Thoracic aorta endothelial cell (primary cell): ENCODE measurements around the gene SIT1. TPM values are rescaled to one million over a fixed set of nuclear protein-coding genes. Genes with fewer than 3 reads are reported as not detected.

Experiments used
- small RNA-seq: library from RNA; depleted of rRNA; stranded (forward); fragments of <200 nt; gene quantifications from one replicate; pipeline ENCODE3, GENCODE V24; 2012
- total RNA-seq: library from RNA; depleted of rRNA; stranded (reverse); fragments of >200 nt; gene quantifications from 2 replicates; pipeline ENCODE4 v1.2.3, GENCODE V29; 2012

SIT1 gene, protein sequence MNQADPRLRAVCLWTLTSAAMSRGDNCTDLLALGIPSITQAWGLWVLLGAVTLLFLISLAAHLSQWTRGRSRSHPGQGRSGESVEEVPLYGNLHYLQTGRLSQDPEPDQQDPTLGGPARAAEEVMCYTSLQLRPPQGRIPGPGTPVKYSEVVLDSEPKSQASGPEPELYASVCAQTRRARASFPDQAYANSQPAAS
- not detected in 2 replicates for total RNA-seq

DNA sequence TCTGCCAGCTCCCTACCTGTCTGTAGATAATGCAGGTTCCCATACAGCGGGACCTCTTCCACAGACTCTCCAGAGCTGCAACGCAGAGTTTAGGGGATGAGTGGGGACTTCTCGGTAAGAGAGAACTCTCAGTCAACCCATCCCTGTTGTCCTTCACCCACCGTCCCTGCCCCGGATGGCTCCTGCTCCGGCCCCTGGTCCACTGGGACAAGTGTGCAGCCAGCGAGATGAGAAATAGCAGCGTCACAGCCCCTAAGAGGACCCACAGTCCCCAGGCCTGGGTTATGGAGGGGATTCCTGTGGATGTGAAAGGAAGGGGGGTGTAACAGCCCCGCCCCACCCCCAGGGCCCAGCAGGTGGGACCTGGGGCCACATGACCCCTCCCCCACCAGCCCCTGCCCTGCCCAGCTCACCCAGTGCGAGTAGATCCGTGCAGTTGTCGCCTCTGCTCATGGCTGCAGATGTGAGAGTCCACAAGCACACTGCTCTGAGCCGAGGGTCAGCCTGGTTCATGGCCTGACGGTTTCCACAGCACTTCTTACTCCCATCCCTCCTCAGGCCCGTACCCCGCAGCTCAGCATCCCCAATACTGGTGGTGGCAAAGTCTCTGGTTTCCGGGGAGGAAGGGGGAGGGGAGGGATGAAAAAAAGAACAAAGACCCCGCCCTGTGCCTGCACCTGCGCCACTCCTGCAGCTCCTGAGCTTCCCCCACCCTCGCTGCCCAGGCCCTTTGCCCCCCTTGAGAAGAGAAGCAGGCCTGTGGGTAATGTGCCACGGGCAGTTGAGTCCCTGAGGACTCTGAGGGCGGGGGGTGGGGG is at the start of gene SIT1:
Gene SIT1 (minus strand): TSS at position 591 of the 818 bp plus-strand sequence. CDS start 78 bp downstream, at position 513.

DNA sequence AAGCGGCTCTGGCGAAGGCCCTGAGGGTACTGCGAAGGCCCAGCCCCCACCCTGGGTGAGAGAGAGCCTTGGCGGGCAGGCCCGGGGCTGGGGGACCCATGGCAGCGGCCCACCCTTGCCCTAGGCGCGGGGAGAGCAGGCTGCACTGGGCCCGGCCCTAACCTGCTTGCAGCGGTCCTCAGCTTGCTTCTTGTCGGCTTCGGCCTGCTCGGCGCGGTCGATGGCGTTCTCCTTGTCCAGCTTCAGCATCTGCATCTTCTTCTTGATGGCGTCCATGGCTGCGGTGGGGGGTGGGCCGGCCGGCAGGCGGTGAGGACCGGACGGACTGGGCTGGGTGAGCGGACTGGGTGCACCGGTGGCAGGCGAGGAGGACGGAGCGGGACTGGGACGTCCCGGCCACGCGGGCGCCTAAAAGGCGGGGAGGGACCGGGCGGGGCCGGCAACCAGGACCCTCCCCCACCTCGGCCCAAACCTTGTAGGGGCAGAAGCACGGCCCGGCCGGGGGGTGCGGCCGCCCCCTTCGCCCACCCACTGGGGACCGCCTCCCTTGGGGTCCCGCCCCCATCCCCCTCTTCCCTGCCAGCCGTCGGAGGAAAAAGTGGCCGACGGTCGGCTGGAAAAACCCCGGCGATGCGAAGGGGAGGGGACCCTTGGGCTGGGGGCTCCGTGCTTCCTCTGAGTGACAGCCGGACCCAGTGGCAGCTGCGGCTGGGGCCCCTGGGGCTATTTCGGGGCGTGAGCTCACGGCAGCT is 39.0 kb upstream of the SIT1 start, which contains the start of gene TPM2:
Gene TPM2 (minus strand): TSS at position 384 of the 752 bp plus-strand sequence. CDS start 108 bp downstream, at position 276.

DNA sequence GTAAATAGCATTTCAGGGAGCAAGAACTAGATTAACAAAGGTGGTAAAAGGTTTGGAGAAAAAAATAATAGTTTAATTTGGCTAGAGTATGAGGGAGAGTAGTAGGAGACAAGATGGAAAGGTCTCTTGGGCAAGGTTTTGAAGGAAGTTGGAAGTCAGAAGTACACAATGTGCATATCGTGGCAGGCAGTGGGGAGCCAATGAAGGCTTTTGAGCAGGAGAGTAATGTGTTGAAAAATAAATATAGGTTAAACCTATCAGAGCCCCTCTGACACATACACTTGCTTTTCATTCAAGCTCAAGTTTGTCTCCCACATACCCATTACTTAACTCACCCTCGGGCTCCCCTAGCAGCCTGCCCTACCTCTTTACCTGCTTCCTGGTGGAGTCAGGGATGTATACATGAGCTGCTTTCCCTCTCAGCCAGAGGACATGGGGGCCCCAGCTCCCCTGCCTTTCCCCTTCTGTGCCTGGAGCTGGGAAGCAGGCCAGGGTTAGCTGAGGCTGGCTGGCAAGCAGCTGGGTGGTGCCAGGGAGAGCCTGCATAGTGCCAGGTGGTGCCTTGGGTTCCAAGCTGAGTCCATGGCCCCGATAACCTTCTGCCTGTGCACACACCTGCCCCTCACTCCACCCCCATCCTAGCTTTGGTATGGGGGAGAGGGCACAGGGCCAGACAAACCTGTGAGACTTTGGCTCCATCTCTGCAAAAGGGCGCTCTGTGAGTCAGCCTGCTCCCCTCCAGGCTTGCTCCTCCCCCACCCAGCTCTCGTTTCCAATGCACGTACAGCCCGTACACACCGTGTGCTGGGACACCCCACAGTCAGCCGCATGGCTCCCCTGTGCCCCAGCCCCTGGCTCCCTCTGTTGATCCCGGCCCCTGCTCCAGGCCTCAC is 22.6 kb upstream of the SIT1 start, which contains the start of gene CA9:
Gene CA9 (plus strand): TSS at position 797 of the 893 bp plus-strand sequence. CDS start 32 bp downstream, at position 829.

DNA sequence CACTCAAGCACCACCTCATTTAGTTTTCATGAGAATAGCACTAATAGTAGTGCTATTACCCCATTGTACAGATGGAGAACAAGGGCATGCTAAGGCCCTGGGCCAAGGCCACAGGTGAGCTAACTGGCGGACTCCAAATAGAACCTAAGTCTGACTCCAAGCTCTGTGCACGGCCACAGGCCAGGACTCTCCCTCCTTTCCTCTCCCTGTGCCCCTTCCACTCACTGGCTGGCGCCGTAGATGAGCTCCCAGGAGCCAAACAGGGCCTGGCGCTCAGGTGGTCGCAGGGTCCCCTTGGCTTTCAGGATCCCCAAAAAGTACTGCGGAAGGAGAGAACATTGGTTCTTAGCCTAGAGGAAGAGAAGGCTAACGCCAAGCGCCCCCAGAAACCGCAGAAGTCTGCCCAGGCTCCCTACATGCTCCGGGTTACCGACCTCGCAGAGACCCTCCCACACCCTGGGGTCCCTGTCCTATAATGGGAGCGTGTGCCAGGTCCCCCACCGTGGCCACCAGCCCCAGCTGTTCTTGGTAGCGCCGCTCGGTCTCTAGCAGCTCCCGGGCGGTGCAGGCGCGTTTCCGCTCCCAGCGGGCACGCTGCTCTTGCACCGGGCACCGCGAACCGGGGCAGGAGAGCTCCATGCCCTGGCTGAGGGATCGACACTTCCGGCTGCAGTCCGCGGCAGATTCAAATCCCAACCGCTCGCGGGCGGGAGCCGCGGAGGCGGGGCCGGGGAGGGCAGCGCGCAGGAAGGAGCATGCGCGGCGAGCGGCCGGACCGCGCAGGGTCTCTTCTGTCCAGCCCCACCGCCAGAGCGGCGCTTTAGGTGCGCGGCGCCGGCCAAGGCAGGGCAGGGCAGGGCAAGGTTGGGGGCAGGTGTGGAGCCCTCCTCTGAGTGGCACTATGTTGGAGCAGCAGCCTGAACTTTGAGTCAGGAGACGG is 14.1 kb upstream of the SIT1 start, which contains the start of gene ARHGEF39:
Gene ARHGEF39 (minus strand): TSS at position 665 of the 940 bp plus-strand sequence. CDS start 26 bp downstream, at position 639.

GRCh38 chr9:35658137-35658967 is 7.6 kb upstream of the SIT1 start, which contains the start of gene CCDC107:
TSS of gene CCDC107 (plus strand) at chr9:35658292. CDS start at chr9:35658380, 88 bp downstream.

DNA sequence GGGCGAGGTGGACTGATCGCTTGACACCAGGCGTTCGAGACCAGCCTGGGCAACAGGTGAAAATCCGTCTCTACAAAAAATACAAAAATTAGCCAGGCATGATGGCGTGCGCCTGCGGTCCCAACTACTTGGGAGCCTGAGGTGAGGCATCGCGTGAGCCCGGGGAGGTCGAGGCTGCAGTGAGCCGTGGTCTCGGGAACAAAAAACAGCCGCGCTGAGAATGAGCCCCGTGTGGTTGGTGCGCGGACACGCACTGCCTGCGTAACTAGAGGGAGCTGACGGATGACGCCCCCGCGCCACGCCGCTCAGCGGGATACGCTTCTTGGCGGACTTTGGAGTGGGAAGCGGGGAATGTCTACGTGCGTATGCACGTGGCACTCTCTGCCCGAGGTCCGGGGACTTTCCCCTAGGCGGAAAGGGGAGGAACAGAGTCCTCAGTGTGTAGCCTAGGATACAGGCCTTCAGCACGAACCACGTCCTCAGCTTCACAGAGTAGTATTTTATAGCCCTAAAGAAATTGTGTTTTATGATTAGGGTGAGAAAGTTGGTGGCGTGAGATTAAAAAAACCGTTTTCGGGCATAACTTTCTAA is 6.9 kb upstream of the SIT1 start, which contains the start of gene RMRP:
Gene RMRP (minus strand): TSS at position 474 of the 591 bp plus-strand sequence.

GRCh38 chr9:35618325-35618727 is 32.4 kb downstream of the SIT1 start, which contains the start of gene CD72:
TSS of gene CD72 (minus strand) at chr9:35618413. CDS start at chr9:35618303, 110 bp downstream.

GRCh38 chr9:35604578-35605350 is 46.0 kb downstream of the SIT1 start, which contains the start of gene TESK1:
TSS of gene TESK1 (plus strand) at chr9:35605262. CDS start at chr9:35605620, 358 bp downstream.

Small RNA genes lying within 50 kb of the gene (small RNA-seq; reads per million reads assigned to genes)
- gene MIR4667 (1.3 reads per million, percentile 30 among the genes with 10 or more reads in this experiment), gene RMRP (not detected), gene RN7SL22P (not detected)

Other genes with a start within 250 kb of the SIT1 start
- 18.9 and 34.7 TPM in 2 replicates for gene RUSC2, start 160.8 kb downstream of the SIT1 start, total RNA-seq
- 6.4 and 9.0 TPM in 2 replicates for gene TESK1, start 45.7 kb downstream of the SIT1 start, total RNA-seq
- not detected in 2 replicates for gene CD72, start 32.5 kb downstream of the SIT1 start, total RNA-seq
- gene RMRP, start 7.1 kb upstream of the SIT1 start, total RNA-seq = 17,175 and 23,866 TPM in 2 replicates
- 6.7 and 7.0 TPM in 2 replicates for gene CCDC107, start 7.4 kb upstream of the SIT1 start, total RNA-seq
- 1.5 and 4.2 TPM in 2 replicates for gene ARHGEF39, start 14.3 kb upstream of the SIT1 start, total RNA-seq
- gene CA9, start 23.0 kb upstream of the SIT1 start, total RNA-seq = 0.14 TPM in 1 of 2 replicates, not detected in the other
- gene TPM2, start 39.0 kb upstream of the SIT1 start, total RNA-seq = 122 and 178 TPM in 2 replicates
- gene TLN1, start 81.3 kb upstream of the SIT1 start, total RNA-seq = 359 and 362 TPM in 2 replicates
- gene CREB3, start 81.7 kb upstream of the SIT1 start, total RNA-seq = 40.8 and 60.0 TPM in 2 replicates
- gene GBA2, start 98.3 kb upstream of the SIT1 start, total RNA-seq = 107 and 117 TPM in 2 replicates
- 14.2 and 18.5 TPM in 2 replicates for gene RGP1, start 98.4 kb upstream of the SIT1 start, total RNA-seq
- gene MSMP, start 103.3 kb upstream of the SIT1 start, total RNA-seq = 6.0 and 10.2 TPM in 2 replicates
- gene NPR2, start 140.7 kb upstream of the SIT1 start, total RNA-seq = 13.7 and 17.1 TPM in 2 replicates
- 0.13 and 0.22 TPM in 2 replicates for gene SPAG8, start 161.3 kb upstream of the SIT1 start, total RNA-seq
- gene HINT2, start 164.1 kb upstream of the SIT1 start, total RNA-seq = 13.9 and 15.2 TPM in 2 replicates
- not detected in 2 replicates for gene FAM221B, start 177.8 kb upstream of the SIT1 start, total RNA-seq
- 0.53 and 0.65 TPM in 2 replicates for gene TMEM8B, start 178.3 kb upstream of the SIT1 start, total RNA-seq
- gene OR13J1, start 219.5 kb upstream of the SIT1 start, total RNA-seq = not detected in 2 replicates